ENCODE results near the gene TSC22D1.

TSC22D1 gene

GRCh38 chr13:44423824-44424223 lies 152.3 kb downstream of the TSC22D1 start:
- no peak for DNase-seq

GRCh38 chr13:44422755-44423643 lies 153.1 kb downstream of the TSC22D1 start:
- no peak for DNase-seq

GRCh38 chr13:44421853-44422525 lies 154.1 kb downstream of the TSC22D1 start:
- DNase-seq = no peak

- DNase-seq = no peak
Measured at GRCh38 chr13:44420376-44421220, 155.5 kb downstream of the TSC22D1 start.

- DNase-seq = no peak
Measured at GRCh38 chr13:44417876-44418275, 158.3 kb downstream of the TSC22D1 start.

- DNase-seq = no peak
Measured at GRCh38 chr13:44417446-44417845, 158.7 kb downstream of the TSC22D1 start.

GRCh38 chr13:44416744-44417143 lies 159.4 kb downstream of the TSC22D1 start:
- no peak for DNase-seq

GRCh38 chr13:44416301-44416700 lies 159.8 kb downstream of the TSC22D1 start:
- DNase-seq = no peak

- DNase-seq = no peak
Measured at GRCh38 chr13:44415815-44416214, 160.3 kb downstream of the TSC22D1 start.

GRCh38 chr13:44414716-44415115 lies 161.4 kb downstream of the TSC22D1 start:
- DNase-seq = no peak

GRCh38 chr13:44413095-44413494 lies 163.0 kb downstream of the TSC22D1 start:
- DNase-seq = no peak

GRCh38 chr13:44412346-44412935 lies 163.7 kb downstream of the TSC22D1 start:
- no peak for DNase-seq

GRCh38 chr13:44411841-44412240 lies 164.3 kb downstream of the TSC22D1 start:
- DNase-seq = no peak

GRCh38 chr13:44410328-44410859 lies 165.7 kb downstream of the TSC22D1 start:
- no peak for DNase-seq

- no peak for DNase-seq
Measured at GRCh38 chr13:44409595-44409994, 166.5 kb downstream of the TSC22D1 start.

- DNase-seq = no peak
Measured at GRCh38 chr13:44407891-44408290, 168.2 kb downstream of the TSC22D1 start.

GRCh38 chr13:44407379-44407778 lies 168.8 kb downstream of the TSC22D1 start:
- DNase-seq = no peak

GRCh38 chr13:44406617-44407016 lies 169.5 kb downstream of the TSC22D1 start:
- DNase-seq = no peak

- DNase-seq = no peak
Measured at GRCh38 chr13:44404261-44405132, 171.6 kb downstream of the TSC22D1 start.

GRCh38 chr13:44403461-44404056 lies 172.6 kb downstream of the TSC22D1 start:
- no peak for DNase-seq

- DNase-seq = no peak
Measured at GRCh38 chr13:44402899-44403445, 173.2 kb downstream of the TSC22D1 start.

Data from inflammatory macrophage treated with lipopolysaccharide for 1 hour (primary cell).